Measurements from ENCODE around the gene PTCD3. TPM values are rescaled to one million over a fixed set of nuclear protein-coding genes. Genes with fewer than 3 reads are reported as not detected.

PTCD3 gene
- 159 TPM for total RNA-seq
- 28.8 TPM for polyA plus RNA-seq

DNA sequence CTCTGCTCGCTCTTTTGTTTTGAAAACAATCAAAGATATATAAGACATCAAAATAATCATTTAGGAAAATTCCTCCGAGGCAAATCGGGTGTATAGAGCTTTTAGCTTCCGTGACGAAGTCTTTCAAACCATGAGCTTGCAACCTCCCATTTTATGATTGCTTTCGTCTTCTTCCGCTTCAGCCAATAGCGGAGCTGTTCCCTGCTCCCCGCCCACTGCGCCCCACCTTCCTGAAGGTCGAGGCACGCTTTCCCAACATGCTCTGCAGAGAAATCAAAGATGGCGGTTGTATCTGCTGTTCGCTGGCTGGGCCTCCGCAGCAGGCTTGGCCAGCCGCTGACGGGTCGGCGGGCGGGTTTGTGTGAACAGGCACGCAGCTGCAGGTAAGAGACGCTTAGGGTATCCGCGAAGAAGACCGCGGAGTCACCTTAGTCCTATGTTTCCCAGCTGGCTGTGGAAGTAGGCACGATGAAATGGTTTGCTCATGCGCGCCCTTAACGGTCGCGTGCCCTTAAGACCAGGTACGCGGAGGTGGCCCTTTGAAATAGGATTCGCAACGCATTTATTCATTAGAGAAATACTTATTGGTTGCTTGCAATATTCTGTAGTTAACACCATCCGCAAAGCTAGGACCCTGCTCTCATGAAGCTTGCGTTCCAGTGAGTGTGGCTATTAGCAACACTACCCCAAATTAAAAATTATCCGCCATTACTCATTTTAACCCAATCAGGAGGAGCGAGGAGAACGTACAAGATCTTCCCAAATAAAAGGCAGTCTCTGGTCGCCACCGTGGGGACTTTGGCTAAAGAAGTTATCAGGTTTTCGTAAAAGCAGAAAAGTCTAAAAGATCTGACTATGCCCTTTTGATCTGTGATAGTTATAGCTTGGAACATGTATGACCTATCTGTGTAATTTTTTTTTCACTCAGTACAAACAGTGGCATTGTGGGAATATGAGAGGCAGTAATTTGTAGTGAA, at the start of gene PTCD3:
TSS of gene PTCD3 (plus strand) at position 267 of the 977 bp plus-strand sequence. CDS start at position 280, 13 bp downstream.
- Histone ChIP-seq H3K4me3 (ENCODE audit: low read depth, low read length) (peak within 1 kb of the TSS; percentile 79), H3K4me1 (ENCODE audit: insufficient read depth) (no peaks in the 10 kb centered on the region), H3K36me3 (ENCODE audit: insufficient read depth) (peaks cover 3% of the 10 kb centered on the region), H3K27ac (ENCODE audit: low read depth) (no peak within 1 kb of the TSS)
- WGBS, result under 1% methylated on average over 44 of the region's 44 CpGs
- DNase-seq (ENCODE audit: extremely low spot score), result peak; percentile 94

DNA sequence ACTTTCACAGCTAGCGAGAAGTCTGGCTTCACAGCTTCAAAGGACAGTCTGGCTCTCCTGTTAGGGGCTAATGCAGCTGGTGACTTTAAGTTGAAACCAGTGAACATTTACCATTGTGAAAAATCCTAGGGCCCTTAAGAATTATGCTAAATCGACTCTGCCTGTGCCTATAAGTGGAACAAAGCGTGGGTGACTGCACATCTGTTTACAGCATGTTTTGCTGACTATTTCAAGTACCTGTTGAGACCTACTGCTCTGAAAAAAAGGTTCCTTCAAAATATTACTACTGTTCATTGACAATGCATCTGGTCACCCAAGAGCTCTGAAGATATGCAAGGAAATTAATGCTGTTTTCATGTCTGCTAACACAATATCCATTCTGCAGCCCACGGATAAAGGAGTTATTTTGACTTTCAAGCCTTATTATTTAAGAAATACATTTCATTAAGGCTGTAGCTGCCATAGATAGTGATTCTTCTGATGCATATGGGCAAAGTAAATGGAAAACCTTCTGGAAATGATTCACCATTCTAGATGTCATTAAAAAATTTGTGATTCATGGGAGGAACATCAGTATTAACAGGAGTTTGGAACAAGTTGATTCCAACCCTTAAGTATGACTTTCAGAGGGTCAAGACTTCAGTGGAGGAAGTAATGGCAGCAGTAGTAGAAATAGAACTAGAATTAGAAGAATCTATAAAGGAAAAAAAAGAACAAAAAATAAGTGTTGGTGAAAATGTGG, 49.3 kb upstream of the PTCD3 start:
- WGBS, result 96% methylated on average over 4 of the region's 4 CpGs
- Histone ChIP-seq H3K4me1 (ENCODE audit: insufficient read depth) (no peaks in the 10 kb centered on the region), H3K4me3 (ENCODE audit: low read depth, low read length) (no peak overlapping the region), H3K27ac (ENCODE audit: low read depth) (no peak overlapping the region), H3K36me3 (ENCODE audit: insufficient read depth) (peaks cover 4% of the 10 kb centered on the region)
- DNase-seq (ENCODE audit: extremely low spot score), result no peak

DNA sequence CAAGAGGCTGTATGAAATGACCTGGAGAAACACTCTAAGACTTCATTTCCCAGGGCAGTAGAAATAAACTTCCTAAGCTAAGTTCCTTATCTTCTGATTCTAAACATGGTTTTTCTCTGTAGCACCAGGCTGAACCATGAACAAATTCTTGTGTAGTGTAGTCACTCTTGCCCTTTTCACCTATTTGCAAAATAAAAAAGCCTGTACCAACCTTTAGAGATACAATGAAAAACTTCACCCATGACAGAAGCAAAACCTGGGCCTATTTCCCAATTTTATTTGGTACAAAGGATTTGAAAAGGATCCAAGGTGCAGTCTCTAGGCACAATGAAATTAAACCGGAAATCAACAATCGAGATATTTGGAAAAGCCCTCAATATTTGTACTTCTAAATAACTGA, 44.0 kb upstream of the PTCD3 start:
- 80% methylated on average over 2 of the region's 2 CpGs for WGBS
- Histone ChIP-seq H3K4me1 (ENCODE audit: insufficient read depth) (peaks cover 2% of the 10 kb centered on the region), H3K27ac (ENCODE audit: low read depth) (peak overlapping the region; percentile 50), H3K36me3 (ENCODE audit: insufficient read depth) (no peaks in the 10 kb centered on the region), H3K4me3 (ENCODE audit: low read depth, low read length) (no peak overlapping the region)
- no peak for DNase-seq (ENCODE audit: extremely low spot score)

DNA sequence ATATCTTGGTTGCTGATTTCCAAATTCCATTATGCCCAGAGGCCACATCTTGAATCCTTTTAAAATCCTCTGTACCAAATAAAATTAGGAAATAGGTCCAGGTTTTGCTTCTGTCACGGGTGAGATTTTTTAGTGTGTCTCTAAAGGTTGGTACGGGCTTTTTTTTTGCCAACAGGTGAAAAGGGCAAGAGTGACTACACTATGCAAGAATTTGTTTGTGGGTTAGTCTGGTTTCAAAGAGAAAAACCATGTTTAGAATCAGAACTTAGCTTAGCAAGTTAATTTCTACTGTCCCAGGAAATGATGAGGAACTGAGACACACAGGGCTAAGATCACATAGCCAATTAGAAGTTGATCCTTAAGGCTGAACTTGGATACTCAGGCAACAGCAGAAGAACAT, 42.0 kb upstream of the PTCD3 start:
- Histone ChIP-seq H3K36me3 (ENCODE audit: insufficient read depth) (no peaks in the 10 kb centered on the region), H3K27ac (ENCODE audit: low read depth) (no peak overlapping the region), H3K4me3 (ENCODE audit: low read depth, low read length) (no peak overlapping the region), H3K4me1 (ENCODE audit: insufficient read depth) (peaks cover 2% of the 10 kb centered on the region)
- no peak for DNase-seq (ENCODE audit: extremely low spot score)
- WGBS, result 92% methylated on average over 2 of the region's 2 CpGs

DNA sequence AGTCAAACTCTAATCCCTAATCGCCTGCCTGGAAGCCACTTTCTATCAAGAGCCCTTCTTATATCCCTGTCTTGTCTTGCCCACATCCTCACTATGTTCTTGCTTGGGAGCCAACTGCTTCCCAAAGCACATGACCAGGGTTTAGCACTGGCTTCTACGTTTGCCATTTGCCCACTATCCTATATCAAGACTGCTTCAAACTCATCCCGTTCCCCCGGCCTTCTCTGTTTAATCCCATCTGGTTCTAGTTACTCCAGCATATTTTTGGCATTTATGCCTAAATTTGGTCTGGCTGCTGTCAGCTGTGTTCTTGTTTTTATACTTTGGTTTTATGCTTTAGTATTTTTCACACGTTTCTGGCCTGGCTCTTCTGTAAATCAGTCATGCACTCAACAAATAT, 40.5 kb upstream of the PTCD3 start:
- WGBS, result 30% methylated on average over 5 of the region's 5 CpGs
- no peak for DNase-seq (ENCODE audit: extremely low spot score)
- H3K4me3 ChIP-seq (ENCODE audit: low read depth, low read length), result no peak overlapping the region
- H3K36me3 ChIP-seq (ENCODE audit: insufficient read depth), result no peaks in the 10 kb centered on the region
- no peak overlapping the region for H3K27ac ChIP-seq (ENCODE audit: low read depth)
- peaks cover 2% of the 10 kb centered on the region for H3K4me1 ChIP-seq (ENCODE audit: insufficient read depth)

DNA sequence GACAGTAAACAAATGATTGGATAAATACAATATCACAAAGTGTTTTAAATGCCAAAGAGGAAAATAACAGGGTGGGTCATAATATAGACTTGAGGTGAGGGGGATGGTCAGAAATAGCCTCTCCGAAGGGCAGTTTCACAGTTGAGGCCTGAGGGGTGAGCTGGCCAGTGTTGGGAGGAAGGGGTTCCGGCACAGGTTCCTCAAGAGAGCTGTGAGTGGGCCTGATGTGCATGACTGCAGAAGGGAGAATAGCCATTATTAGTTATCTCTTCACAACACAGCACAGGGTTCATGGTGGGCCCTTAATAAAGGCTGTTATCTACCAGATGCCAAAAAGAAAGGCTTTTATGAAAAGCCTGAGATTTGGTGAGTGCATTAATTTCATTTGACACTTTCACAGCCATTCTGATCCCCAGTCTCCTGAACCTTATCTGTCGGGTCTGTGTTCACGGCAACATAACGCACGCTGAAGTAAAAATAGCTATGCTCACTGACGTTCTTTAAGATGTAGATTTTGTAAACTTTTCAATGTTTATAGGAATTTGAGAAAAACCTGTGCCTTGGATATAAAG, 39.9 kb upstream of the PTCD3 start:
- Histone ChIP-seq H3K4me3 (ENCODE audit: low read depth, low read length) (no peak overlapping the region), H3K27ac (ENCODE audit: low read depth) (no peak overlapping the region), H3K36me3 (ENCODE audit: insufficient read depth) (no peaks in the 10 kb centered on the region), H3K4me1 (ENCODE audit: insufficient read depth) (peaks cover 2% of the 10 kb centered on the region)
- WGBS, result 62% methylated on average over 7 of the region's 7 CpGs
- DNase-seq (ENCODE audit: extremely low spot score), result no peak

DNA sequence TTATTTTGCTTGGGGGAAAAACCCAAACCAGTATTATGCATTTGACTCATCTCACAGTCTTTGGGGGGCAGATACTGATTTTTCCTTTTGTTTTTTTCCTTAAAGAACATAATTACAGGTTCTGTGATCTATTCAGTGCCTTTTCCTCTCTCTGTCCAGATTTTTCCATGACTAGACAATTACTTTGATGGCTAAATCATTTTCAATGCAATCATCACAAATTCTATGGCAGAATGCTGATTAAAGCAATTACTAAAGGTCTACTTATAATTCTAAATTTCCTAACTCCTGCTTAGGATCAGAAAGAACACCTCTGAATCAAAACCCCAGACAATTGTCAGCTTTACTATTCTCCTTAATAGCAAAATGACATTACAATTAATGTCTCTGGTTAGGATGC, 39.1 kb upstream of the PTCD3 start:
- Histone ChIP-seq H3K27ac (ENCODE audit: low read depth) (no peak overlapping the region), H3K36me3 (ENCODE audit: insufficient read depth) (no peaks in the 10 kb centered on the region)

DNA sequence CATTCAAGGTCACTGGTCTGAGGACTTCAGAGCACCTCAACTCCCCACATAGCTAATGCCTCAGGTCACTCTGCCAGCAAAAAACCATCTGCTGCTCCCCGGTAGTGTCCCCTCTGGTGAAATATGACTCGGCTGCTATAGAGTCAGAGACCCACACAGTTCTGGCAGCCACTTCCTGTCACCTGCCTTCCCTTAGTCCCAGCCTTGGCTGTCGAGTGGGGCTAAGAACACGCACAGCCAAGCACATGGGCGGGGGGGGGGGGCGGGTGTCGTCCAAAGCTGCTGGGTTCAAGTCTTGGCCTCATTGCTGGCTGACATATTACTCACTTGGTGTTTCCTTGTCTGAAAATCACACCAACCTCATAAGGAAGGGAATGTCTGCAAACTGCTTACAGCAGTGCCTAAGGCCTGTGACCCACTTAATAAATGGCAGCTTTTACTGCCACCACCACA, 37.9 kb upstream of the PTCD3 start:
- H3K4me1 ChIP-seq (ENCODE audit: insufficient read depth), result peaks cover 2% of the 10 kb centered on the region
- H3K36me3 ChIP-seq (ENCODE audit: insufficient read depth), result no peaks in the 10 kb centered on the region
- no peak for DNase-seq (ENCODE audit: extremely low spot score)
- no peak overlapping the region for H3K4me3 ChIP-seq (ENCODE audit: low read depth, low read length)
- WGBS, result 65% methylated on average over 7 of the region's 7 CpGs
- H3K27ac ChIP-seq (ENCODE audit: low read depth), result no peak overlapping the region

More for the DNA sequence above, 39.1 kb upstream of the PTCD3 start:
- Histone ChIP-seq H3K4me1 (ENCODE audit: insufficient read depth) (peaks cover 2% of the 10 kb centered on the region), H3K4me3 (ENCODE audit: low read depth, low read length) (no peak overlapping the region)
- DNase-seq (ENCODE audit: extremely low spot score), result no peak

DNA sequence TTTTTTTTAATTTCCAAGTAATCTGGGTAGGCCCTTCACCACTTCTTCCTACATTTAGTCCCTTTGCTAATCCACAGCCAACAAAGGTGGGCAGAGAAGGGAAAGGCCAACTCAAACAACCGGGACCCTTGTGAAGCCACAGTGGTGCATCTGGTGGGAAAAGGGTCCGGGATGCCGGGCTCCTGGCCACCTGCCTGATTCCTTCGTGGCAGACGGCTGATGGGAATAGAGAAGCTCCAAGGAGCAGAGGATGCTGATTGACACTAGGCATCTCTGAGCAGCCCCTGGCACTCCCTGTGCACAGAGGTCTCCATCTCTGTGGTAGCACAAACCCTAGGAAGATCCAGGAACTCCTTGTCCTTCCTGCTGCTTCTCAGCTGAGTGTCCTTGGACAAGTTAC, 37.4 kb upstream of the PTCD3 start:
- no peak for DNase-seq (ENCODE audit: extremely low spot score)
- H3K27ac ChIP-seq (ENCODE audit: low read depth), result no peak overlapping the region
- WGBS, result 94% methylated on average over 5 of the region's 5 CpGs
- H3K36me3 ChIP-seq (ENCODE audit: insufficient read depth), result no peaks in the 10 kb centered on the region
- peaks cover 2% of the 10 kb centered on the region for H3K4me1 ChIP-seq (ENCODE audit: insufficient read depth)
- H3K4me3 ChIP-seq (ENCODE audit: low read depth, low read length), result no peak overlapping the region

DNA sequence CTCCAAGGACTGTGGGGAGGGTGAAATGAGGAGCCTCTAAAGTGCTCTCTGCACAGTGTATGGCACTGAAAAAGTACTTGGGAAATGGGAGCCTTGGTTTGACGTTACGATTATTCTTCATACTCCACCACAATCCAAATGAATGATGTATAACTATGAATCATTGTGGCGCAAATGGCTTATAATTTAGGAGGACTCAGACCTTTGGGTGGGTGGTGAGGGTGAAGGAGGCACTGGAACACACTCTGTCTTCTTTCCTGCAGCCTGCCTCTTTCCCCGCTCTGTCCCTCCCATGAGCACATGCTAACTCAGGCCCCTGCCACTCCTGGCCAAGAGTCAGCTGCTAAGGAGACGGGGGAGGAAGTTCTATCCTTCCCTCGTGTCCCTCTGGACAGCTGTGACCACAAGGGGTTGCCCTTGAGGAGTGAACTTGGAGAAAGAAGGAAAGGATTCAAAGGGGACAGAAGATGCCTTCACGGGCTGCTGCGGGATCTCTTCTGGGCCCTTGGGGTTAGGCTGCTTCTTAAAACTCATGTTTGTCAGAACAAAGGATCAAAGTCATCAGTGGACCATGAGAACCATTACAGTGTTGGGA, 36.8 kb upstream of the PTCD3 start:
- Histone ChIP-seq H3K36me3 (ENCODE audit: insufficient read depth) (no peaks in the 10 kb centered on the region), H3K27ac (ENCODE audit: low read depth) (no peak overlapping the region), H3K4me3 (ENCODE audit: low read depth, low read length) (no peak overlapping the region), H3K4me1 (ENCODE audit: insufficient read depth) (peaks cover 2% of the 10 kb centered on the region)
- DNase-seq (ENCODE audit: extremely low spot score), result no peak
- WGBS, result 79% methylated on average over 8 of the region's 8 CpGs

DNA sequence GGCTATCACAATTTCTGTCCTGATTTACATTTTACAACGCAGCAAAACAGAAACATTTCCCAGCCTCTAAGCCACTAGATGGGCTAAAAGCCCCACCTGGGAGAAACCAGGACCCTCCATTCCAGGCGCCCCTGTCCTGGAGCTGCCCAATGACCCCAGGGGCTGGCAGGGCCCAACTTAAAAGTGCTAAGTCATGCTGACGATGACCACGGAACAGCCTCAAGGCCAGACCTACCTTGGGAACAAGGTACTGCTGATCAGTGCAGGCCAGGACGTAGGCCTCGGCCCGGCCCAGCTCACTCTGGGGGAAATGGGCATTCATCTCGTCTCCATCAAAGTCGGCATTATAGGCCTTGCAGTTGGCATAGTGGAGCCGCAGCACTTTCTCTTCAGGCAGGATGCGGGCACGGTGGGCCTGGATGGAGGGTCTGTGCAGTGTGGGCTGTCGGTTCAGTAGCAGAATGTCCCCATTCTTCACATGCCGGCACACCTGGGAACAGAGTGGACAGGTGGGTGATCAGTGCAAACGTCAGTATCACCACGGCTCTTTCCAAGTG, 36.2 kb upstream of the PTCD3 start:
- H3K36me3 ChIP-seq (ENCODE audit: insufficient read depth), result no peaks in the 10 kb centered on the region
- WGBS, result 96% methylated on average over 16 of the region's 16 CpGs
- no peak for DNase-seq (ENCODE audit: extremely low spot score)
- no peak overlapping the region for H3K4me3 ChIP-seq (ENCODE audit: low read depth, low read length)
- H3K27ac ChIP-seq (ENCODE audit: low read depth), result no peak overlapping the region
- H3K4me1 ChIP-seq (ENCODE audit: insufficient read depth), result peaks cover 2% of the 10 kb centered on the region

DNA sequence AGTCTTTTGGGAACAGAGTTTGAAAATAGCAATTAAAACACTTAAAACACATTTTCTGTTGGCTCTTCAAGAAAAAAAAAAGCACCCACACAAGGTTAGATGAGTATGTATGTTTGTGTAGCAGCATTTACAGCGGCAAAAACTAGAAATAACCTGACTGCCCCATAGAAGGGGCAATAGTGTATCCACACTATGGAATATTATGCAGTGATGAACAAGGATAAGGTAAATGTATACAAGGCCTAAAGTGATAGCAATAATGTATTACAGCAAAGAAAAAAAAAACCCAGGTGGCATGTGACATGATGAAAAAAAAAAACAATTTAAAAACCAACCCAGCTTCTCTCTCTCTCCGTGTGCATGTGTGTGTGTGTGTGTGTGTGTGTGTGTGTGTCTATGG, 35.2 kb upstream of the PTCD3 start:
- WGBS, result 96% methylated on average over 2 of the region's 2 CpGs
- DNase-seq (ENCODE audit: extremely low spot score), result no peak
- H3K27ac ChIP-seq (ENCODE audit: low read depth), result no peak overlapping the region
- H3K4me1 ChIP-seq (ENCODE audit: insufficient read depth), result no peaks in the 10 kb centered on the region
- no peaks in the 10 kb centered on the region for H3K36me3 ChIP-seq (ENCODE audit: insufficient read depth)
- H3K4me3 ChIP-seq (ENCODE audit: low read depth, low read length), result no peak overlapping the region

DNA sequence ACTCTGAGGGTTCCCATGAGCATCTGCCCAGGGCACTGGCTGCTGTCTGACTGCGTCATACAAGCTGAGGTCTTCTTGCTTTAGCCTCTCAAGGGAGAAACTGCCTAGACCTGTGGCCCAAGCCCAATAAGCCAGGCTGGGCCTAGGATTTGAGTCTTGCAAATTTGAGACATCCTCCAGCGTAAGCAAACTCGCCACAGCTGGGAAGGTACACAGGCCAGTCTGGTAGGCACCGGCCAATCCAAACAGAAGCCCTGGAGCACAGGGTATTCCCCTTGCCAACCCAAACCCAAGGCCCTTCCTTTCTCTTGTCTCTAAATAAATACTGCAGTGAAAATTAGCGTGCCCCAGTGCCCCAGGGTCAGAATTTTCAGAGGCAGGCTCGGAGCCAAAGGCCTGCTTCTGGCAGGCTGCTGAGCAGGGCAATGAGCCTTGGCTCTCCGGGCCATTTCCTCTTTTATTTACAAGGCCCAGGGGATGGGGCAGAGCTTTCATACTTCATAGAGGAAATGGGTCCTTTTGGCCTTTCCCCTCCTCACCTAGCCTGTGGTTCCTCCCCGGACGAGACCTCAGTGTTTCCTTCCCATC, 33.7 kb upstream of the PTCD3 start:
- Histone ChIP-seq H3K36me3 (ENCODE audit: insufficient read depth) (no peaks in the 10 kb centered on the region), H3K4me3 (ENCODE audit: low read depth, low read length) (no peak overlapping the region), H3K27ac (ENCODE audit: low read depth) (peak overlapping the region; percentile 44), H3K4me1 (ENCODE audit: insufficient read depth) (no peaks in the 10 kb centered on the region)
- WGBS, result 52% methylated on average over 9 of the region's 9 CpGs
- no peak for DNase-seq (ENCODE audit: extremely low spot score)
